Stimulated activated effector memory CD8-positive, alpha-beta T cell treated with anti-CD3 and anti-CD28 coated beads, Interleukin-12 subunit alpha, Interleukin-12 subunit beta, amount 100 ng/mL, for 72 hours (primary cell): Measurements from ENCODE around the gene KCNK3.
A peak's percentile ranks its signal among the peaks of the same experiment; 100 is the strongest.

Source experiments
- ATAC-seq: fragments of 150-1000 bp; cut with Tn5 transposase; 2 replicates; pipeline ENCODE4 v1.10.0; 2021
- DNase-seq, 2 donors: peaks; one replicate each; pipeline ENCODE4 v3.0.0; 2021 to 2022; ENCODE audit warnings: low spot score in 2 of 2
- H3K27ac Mint-ChIP-seq: one replicate; pipeline ENCODE4 v1.8.0; 2022; ENCODE audit warnings: mild to moderate bottlenecking, mixed read lengths
- H3K36me3 Mint-ChIP-seq: one replicate; pipeline ENCODE4 v1.8.0; 2022; ENCODE audit warnings: mild to moderate bottlenecking, mixed read lengths
- H3K4me1 Mint-ChIP-seq: one replicate; pipeline ENCODE4 v1.8.0; 2022; ENCODE audit warnings: mixed read lengths
- H3K4me3 Mint-ChIP-seq: one replicate; pipeline ENCODE4 v1.8.0; 2022; ENCODE audit warnings: mild to moderate bottlenecking, mixed read lengths
- H3K9me3 Mint-ChIP-seq: one replicate; pipeline ENCODE4 v1.8.0; 2022; ENCODE audit warnings: mixed read lengths

The KCNK3 gene

GRCh38 chr2:26694001-26694400, 1.5 kb downstream of the KCNK3 start:
- Mint-ChIP-seq H3K27ac (no peak overlapping the region), H3K4me3 (no peak overlapping the region), H3K36me3 (no peaks in the 10 kb centered on the region), H3K4me1 (peaks cover 6% of the 10 kb centered on the region), H3K9me3 (no peaks in the 10 kb centered on the region)
- DNase-seq (no peak), ATAC-seq (no peak)

DNA sequence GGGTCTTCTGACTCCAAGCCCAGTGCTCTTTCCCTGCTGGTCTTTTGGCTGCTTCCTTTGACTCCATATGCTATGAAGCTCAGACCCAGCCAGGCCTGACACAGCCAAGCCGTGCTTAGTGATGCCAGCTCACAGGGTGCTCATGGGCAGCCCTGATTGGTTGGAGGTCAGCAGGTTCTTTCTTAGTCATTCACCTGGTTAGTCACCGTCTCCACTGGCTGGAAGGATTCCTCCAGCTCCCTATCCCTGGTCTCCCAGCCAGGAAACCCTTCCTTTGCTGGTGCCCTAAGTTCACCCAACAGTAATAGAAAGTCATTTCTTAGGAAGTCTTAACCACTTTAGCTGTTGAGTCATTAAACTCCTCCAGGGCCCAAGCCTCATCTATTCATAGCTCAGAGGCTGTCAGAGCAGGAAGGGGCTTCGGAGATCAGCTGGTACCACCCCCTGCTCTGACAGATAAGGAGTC, 3.9 kb downstream of the KCNK3 start:
- Mint-ChIP-seq H3K36me3 (no peaks in the 10 kb centered on the region), H3K4me3 (no peak overlapping the region), H3K27ac (no peak overlapping the region), H3K4me1 (peaks cover 6% of the 10 kb centered on the region), H3K9me3 (no peaks in the 10 kb centered on the region)
- ATAC-seq (peak; percentile 43), DNase-seq (no peak)

GRCh38 chr2:26697425-26697824, 4.9 kb downstream of the KCNK3 start:
- no peaks in the 10 kb centered on the region for H3K9me3 Mint-ChIP-seq
- peaks cover 1% of the 10 kb centered on the region for H3K4me1 Mint-ChIP-seq
- H3K36me3 Mint-ChIP-seq = no peaks in the 10 kb centered on the region
- no peak overlapping the region for H3K4me3 Mint-ChIP-seq
- ATAC-seq = no peak
- DNase-seq = no peak
- no peak overlapping the region for H3K27ac Mint-ChIP-seq

DNA sequence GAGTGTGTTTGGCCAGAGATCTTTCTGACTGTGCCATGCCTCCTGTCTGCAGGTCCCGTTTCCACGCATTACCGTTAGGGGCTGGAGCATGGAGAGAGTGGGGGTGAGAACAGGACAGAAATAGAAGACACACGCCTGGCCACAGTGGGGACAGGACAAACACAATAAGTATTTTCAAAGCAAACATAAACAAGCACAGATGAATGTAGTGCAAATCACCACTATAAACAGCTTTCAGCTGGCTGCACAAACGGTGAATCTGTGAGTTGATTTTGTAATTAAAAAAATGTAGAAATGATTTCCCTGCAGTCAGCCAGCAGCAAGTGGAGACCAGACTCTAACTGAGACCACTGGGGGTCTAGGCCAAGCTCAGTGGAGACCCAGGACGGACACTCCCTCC, 6.8 kb downstream of the KCNK3 start:
- no peak overlapping the region for H3K4me3 Mint-ChIP-seq
- no peaks in the 10 kb centered on the region for H3K4me1 Mint-ChIP-seq
- H3K36me3 Mint-ChIP-seq = no peaks in the 10 kb centered on the region
- H3K27ac Mint-ChIP-seq = no peak overlapping the region
- H3K9me3 Mint-ChIP-seq = no peaks in the 10 kb centered on the region
- no peak for ATAC-seq
- no peak for DNase-seq

GRCh38 chr2:26700078-26700477, 7.6 kb downstream of the KCNK3 start:
- ATAC-seq (no peak), DNase-seq (no peak)
- no peaks in the 10 kb centered on the region for H3K36me3 Mint-ChIP-seq
- H3K9me3 Mint-ChIP-seq = no peaks in the 10 kb centered on the region
- no peak overlapping the region for H3K4me3 Mint-ChIP-seq
- H3K4me1 Mint-ChIP-seq = no peaks in the 10 kb centered on the region
- no peak overlapping the region for H3K27ac Mint-ChIP-seq

- DNase-seq = no peak
- Mint-ChIP-seq H3K4me1 (no peaks in the 10 kb centered on the region), H3K4me3 (no peak overlapping the region), H3K27ac (no peak overlapping the region), H3K9me3 (no peaks in the 10 kb centered on the region), H3K36me3 (no peaks in the 10 kb centered on the region)
- no peak for ATAC-seq
These were observed 9.1 kb downstream of the KCNK3 start for GRCh38 chr2:26701596-26701995.

DNA sequence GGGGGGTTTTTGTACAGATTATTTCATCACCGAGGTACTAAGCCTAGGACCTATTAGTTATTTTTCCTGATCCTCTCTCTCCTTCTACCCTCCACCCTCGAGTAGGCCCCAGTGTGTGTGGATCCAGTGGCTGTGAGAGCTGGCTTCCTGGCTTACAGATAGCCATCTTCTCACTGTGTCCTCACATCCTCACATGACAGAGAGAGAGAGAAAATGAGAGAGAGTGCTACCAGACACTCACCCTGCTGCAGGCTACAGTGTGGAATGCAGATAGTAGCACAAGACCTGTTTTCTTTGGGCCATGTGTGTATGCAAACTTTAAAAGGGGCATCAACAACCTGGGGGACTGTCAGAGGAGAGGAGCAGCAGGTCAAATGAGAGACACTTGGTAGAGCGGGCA, 9.5 kb downstream of the KCNK3 start:
- no peaks in the 10 kb centered on the region for H3K9me3 Mint-ChIP-seq
- no peak for ATAC-seq

GRCh38 chr2:26704441-26704977, 12.0 kb downstream of the KCNK3 start:
- DNase-seq = no peak
- ATAC-seq = no peak
- H3K27ac Mint-ChIP-seq = no peak overlapping the region
- H3K4me1 Mint-ChIP-seq = no peaks in the 10 kb centered on the region
- no peaks in the 10 kb centered on the region for H3K36me3 Mint-ChIP-seq
- H3K4me3 Mint-ChIP-seq = no peak overlapping the region
- H3K9me3 Mint-ChIP-seq = no peaks in the 10 kb centered on the region

More for the DNA sequence above, 9.5 kb downstream of the KCNK3 start:
- no peaks in the 10 kb centered on the region for H3K36me3 Mint-ChIP-seq
- no peak overlapping the region for H3K27ac Mint-ChIP-seq
- DNase-seq = no peak
- H3K4me1 Mint-ChIP-seq = no peaks in the 10 kb centered on the region
- no peak overlapping the region for H3K4me3 Mint-ChIP-seq

- Mint-ChIP-seq H3K27ac (no peak overlapping the region), H3K4me1 (no peaks in the 10 kb centered on the region), H3K4me3 (no peak overlapping the region), H3K9me3 (no peaks in the 10 kb centered on the region), H3K36me3 (no peaks in the 10 kb centered on the region)
- DNase-seq = no peak
- ATAC-seq = no peak
These were observed 12.6 kb downstream of the KCNK3 start for GRCh38 chr2:26705126-26705525.

DNA sequence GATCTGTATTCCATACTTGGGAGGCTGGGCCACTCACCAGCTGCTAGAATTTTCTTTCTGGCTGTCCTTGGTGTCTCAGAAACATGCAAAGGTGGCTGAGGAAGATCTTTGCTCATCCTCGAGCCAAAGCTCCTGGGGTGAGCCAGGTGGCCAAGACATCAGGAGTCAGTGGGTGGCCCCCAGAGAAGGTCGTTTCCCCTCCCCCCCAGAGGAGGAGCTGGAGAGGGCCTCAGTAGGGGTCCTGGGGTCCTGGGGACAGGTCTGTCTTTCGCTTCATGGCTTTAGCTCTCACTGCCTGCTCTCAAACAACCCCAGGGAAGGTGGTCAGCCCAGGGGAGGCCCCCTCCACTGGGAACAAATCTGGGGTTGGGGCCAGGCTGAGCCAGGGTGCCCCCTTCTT, 13.6 kb downstream of the KCNK3 start:
- Mint-ChIP-seq H3K27ac (no peak overlapping the region), H3K4me3 (no peak overlapping the region), H3K36me3 (no peaks in the 10 kb centered on the region), H3K4me1 (no peaks in the 10 kb centered on the region), H3K9me3 (no peaks in the 10 kb centered on the region)
- DNase-seq = no peak
- ATAC-seq = no peak

DNA sequence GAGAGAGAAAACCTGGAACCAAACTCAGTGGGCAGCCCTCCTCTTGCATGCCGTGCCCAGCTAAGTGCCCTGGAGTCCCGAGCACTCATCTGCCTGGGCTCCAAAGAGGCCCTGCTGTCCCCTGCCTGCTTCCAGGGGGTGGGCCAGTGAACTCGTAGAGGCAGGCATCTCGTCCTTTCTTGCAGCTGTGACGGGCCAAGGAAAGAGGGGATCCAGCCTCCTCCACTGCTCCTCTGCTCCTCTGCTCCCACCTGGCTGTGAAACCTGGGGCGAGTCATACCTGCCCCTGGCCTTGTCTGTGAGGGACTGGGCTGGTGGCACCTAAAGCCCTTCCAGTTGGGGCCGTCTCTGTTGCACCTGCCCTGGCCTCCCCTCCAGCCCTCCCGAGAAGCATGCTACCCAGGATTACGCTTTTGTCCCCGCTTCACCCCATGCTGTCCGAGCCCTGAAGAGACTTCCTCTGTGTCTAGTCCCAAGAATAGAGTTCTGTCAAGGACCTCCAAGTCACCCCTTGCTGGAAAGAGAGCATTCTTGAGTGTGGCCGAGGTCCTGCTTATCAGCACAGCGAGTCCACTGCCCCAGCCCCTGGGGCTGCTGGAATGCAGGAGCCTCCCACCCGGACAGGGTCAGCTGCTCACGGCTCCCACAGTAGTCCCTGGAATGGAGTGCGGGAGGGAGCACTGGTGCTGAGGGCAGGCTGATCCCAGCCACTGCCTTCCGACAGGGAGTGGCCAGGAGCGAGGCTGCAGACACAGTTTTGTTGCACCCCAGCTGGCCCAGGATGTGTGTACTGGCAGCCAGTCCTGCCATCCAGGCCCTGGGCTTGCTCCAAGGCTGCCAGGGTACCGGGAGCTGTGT, 14.3 kb downstream of the KCNK3 start:
- no peaks in the 10 kb centered on the region for H3K4me1 Mint-ChIP-seq
- no peaks in the 10 kb centered on the region for H3K36me3 Mint-ChIP-seq
- H3K27ac Mint-ChIP-seq = no peak overlapping the region
- H3K9me3 Mint-ChIP-seq = no peaks in the 10 kb centered on the region
- DNase-seq = no peak
- no peak for ATAC-seq
- no peak overlapping the region for H3K4me3 Mint-ChIP-seq

DNA sequence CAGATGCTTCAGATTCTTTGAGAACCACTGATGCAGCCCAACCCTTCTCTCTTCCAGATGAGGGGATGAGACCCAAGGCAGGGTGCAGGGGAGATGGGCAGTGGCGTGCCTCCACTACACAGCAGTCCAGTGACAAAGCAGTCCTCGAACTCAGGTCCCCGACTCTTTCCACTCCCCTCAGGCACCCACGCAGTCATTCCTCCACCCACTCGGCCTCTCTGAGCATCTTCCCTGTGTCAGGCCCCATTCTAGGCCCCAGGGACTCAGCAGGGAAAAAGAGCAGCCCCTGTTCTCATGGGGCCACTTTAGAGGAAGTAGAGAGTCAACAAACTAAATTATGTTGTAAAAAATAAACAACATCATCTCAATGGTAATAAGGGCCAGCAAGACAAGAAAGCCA, 15.2 kb downstream of the KCNK3 start:
- Mint-ChIP-seq H3K4me1 (no peaks in the 10 kb centered on the region), H3K4me3 (no peak overlapping the region), H3K36me3 (no peaks in the 10 kb centered on the region), H3K9me3 (no peaks in the 10 kb centered on the region), H3K27ac (no peak overlapping the region)
- DNase-seq (no peak), ATAC-seq (no peak)

GRCh38 chr2:26708457-26708856, 15.9 kb downstream of the KCNK3 start:
- no peak for DNase-seq
- no peaks in the 10 kb centered on the region for H3K9me3 Mint-ChIP-seq
- no peaks in the 10 kb centered on the region for H3K4me1 Mint-ChIP-seq
- H3K4me3 Mint-ChIP-seq = no peak overlapping the region
- ATAC-seq = no peak
- no peaks in the 10 kb centered on the region for H3K36me3 Mint-ChIP-seq
- no peak overlapping the region for H3K27ac Mint-ChIP-seq

DNA sequence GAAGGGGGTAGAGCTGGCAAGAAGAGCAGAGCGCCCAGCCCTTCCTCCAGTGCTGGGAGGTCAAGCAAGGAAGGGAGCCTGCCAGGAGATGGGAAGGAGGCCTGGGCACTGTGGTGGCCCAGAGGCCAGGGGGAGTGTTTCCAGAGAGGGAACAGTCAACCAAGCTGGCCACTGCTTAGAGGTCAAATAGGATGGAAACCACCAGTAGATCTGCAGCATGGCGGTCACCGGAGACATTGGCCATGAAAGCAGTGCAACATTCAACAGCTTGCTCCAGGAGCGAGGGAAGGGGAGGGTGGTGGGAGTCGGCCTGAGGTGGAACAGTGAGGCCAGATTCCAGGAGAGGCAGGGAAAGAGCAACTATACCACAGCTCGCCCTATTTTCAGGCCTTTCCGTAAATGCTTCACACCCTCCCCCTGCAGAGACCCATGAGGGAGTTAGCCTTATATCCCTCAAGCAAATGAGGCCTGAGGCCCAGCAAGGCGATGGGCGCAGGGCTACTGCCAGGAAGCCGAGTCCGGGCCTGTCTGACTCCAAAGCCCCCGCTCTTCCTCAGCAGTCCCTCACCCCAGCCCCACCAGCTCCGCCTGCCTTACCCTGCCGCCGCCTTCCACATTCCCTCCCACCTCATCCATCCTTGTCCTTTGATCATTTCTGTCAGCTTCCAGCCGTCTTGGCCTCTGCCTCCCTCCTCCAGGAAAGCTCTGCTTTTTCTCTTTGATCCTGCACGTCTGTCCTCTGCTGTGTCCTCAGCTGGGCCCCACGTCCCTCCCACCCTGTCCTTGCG, 17.0 kb downstream of the KCNK3 start:
- DNase-seq (no peak), ATAC-seq (no peak)
- H3K9me3 Mint-ChIP-seq = no peaks in the 10 kb centered on the region
- H3K4me1 Mint-ChIP-seq = no peaks in the 10 kb centered on the region
- no peak overlapping the region for H3K27ac Mint-ChIP-seq
- no peak overlapping the region for H3K4me3 Mint-ChIP-seq
- no peaks in the 10 kb centered on the region for H3K36me3 Mint-ChIP-seq

DNA sequence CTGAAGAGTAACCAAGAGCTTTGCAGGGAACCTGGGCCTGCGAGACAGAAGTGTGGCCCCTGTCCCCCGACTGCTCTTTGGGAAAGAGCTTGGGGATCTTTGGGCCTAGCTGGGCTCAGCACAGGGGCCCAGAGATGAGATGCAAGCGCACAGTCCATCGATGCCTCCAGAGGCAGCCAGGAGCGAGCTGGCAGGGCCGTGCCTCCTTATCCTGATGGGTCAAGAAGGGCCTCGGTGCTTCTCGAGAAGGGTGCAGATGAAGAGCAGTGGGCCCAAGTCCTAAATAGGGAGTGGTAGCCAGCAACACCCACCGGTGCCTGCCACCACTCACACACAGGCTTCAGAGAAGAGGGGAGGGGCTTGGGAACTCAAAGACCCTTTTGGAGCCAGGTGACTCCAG, 17.6 kb downstream of the KCNK3 start:
- H3K4me3 Mint-ChIP-seq = no peak overlapping the region
- no peak overlapping the region for H3K27ac Mint-ChIP-seq
- H3K36me3 Mint-ChIP-seq = no peaks in the 10 kb centered on the region
- DNase-seq (no peak), ATAC-seq (no peak)
- H3K9me3 Mint-ChIP-seq = no peaks in the 10 kb centered on the region
- no peaks in the 10 kb centered on the region for H3K4me1 Mint-ChIP-seq
